ENCODE measurements around the gene CACNA2D1. TPM values are rescaled to one million over a fixed set of nuclear protein-coding genes. Genes with fewer than 3 reads are reported as not detected.

CACNA2D1 gene
- total RNA-seq, 4 donors from 2014 or later: 3.0 to 15.7 (median 8.6) TPM

DNA sequence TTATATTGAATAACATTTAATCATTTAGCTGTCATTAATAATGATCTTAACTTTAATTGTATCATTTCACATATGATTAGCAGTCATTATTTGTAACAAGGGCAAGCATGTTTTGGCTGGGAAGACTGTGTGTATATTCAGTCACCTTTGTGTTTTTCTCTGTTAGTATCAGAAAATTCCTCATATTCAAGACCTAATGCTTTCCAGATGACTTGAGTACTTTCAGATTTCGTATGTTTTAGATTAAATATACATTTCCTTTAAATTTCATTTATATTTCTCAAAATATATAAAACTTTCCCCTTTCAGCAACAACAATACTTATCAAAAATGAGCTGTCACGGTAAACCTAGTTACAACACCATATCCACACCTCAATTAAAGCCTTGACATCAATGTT, 6.3 kb upstream of the CACNA2D1 start:
- intact Hi-C loops (cut with DNase I; ENCODE audit: low total_unique reads): no loop called here
- no peak for DNase-seq (ENCODE audit: low spot score in 2 of 2)
- no peak for TF ChIP-seq POLR2A (IDR thresholded peaks at IDR 0.05)
- TF ChIP-seq, protein P1, sequence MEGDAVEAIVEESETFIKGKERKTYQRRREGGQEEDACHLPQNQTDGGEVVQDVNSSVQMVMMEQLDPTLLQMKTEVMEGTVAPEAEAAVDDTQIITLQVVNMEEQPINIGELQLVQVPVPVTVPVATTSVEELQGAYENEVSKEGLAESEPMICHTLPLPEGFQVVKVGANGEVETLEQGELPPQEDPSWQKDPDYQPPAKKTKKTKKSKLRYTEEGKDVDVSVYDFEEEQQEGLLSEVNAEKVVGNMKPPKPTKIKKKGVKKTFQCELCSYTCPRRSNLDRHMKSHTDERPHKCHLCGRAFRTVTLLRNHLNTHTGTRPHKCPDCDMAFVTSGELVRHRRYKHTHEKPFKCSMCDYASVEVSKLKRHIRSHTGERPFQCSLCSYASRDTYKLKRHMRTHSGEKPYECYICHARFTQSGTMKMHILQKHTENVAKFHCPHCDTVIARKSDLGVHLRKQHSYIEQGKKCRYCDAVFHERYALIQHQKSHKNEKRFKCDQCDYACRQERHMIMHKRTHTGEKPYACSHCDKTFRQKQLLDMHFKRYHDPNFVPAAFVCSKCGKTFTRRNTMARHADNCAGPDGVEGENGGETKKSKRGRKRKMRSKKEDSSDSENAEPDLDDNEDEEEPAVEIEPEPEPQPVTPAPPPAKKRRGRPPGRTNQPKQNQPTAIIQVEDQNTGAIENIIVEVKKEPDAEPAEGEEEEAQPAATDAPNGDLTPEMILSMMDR (IDR thresholded peaks at IDR 0.05): no peak
- WGBS, 2 donors: 45 to 90% methylated on average over 2 of the region's 2 CpGs
- H3K4me3 ChIP-seq (ENCODE audit: low read depth, poor library complexity, severe bottlenecking): no peak overlapping the region

DNA sequence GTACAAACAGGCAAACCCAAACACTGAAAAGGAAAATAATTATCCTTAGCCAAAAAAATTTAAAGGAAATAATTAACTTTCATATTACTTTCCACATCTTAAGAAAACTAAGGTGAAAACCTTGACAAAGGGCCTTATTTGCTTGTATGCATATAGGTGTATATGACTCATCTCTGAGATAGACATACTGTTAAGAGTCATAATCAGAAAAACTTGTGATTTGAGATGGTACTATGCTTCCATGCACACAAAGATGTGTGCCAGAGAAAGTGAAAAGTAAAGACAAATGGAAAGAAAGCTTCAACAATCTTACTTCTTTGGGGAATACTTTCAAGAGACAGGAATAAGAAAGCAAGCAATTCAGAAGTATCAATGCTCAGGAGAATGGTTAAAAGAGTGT, 3.3 kb upstream of the CACNA2D1 start:
- no peak for DNase-seq (ENCODE audit: low spot score in 2 of 2)
- TF ChIP-seq, protein P1 (IDR thresholded peaks at IDR 0.05): no peak
- no peak for TF ChIP-seq POLR2A (IDR thresholded peaks at IDR 0.05)
- H3K4me3 ChIP-seq (ENCODE audit: low read depth, poor library complexity, severe bottlenecking): no peak overlapping the region
- intact Hi-C loops (cut with DNase I; ENCODE audit: low total_unique reads): no loop called here

DNA sequence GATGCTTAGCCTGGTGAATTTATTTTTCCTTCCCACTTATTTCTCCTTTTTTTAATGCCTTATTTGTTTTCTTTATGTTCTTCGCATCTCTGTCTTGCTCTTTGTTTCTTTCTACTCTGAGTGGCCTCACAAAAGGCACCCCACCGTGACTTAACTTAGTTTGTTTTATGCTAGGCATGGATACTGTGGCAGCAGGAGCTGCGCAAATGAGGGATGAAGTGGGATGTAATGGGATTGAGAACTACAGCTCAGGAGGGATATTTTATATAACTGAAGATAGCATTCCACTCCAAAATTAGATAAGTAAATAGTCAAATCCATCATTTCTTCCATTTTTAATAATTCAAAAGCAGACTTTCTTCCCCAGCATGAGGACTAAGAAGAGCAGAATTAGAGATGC, 1.7 kb upstream of the CACNA2D1 start:
- intact Hi-C loops (cut with DNase I; ENCODE audit: low total_unique reads): no loop called here
- DNase-seq (ENCODE audit: low spot score in 2 of 2): no peak
- WGBS, 2 donors: 96 to 98% methylated on average over 3 of the region's 3 CpGs
- H3K4me3 ChIP-seq (ENCODE audit: low read depth, poor library complexity, severe bottlenecking): no peak overlapping the region
- TF ChIP-seq, protein P1 (IDR thresholded peaks at IDR 0.05): no peak
- TF ChIP-seq POLR2A (IDR thresholded peaks at IDR 0.05): no peak

- H3K4me3 ChIP-seq (ENCODE audit: low read depth, poor library complexity, severe bottlenecking): peak overlapping the region; percentile 86
- WGBS, 2 donors: 29 to 35% methylated on average over 19 to 22 of the region's 22 CpGs
- peak in 1 of 2 donors; percentile 17 for DNase-seq (ENCODE audit: low spot score in 2 of 2)
- intact Hi-C loops (cut with DNase I; ENCODE audit: low total_unique reads): no loop called here
- TF ChIP-seq, protein P1 (IDR thresholded peaks at IDR 0.05): no peak
- no peak for TF ChIP-seq POLR2A (IDR thresholded peaks at IDR 0.05)
These were observed 788 bp upstream of the CACNA2D1 start for GRCh38 chr7:82444220-82444909.

- intact Hi-C loops (cut with DNase I; ENCODE audit: low total_unique reads): no loop called here
- TF ChIP-seq, protein P1 (IDR thresholded peaks at IDR 0.05): no peak
- no peak for TF ChIP-seq POLR2A (IDR thresholded peaks at IDR 0.05)
- DNase-seq (ENCODE audit: low spot score in 2 of 2): peak; percentile 19 to 85
- WGBS, 2 donors: 4% methylated on average over 40 to 52 of the region's 64 CpGs
- H3K4me3 ChIP-seq (ENCODE audit: low read depth, poor library complexity, severe bottlenecking): peak overlapping the region; percentile 86
These were observed 486 bp downstream of the CACNA2D1 start for GRCh38 chr7:82443036-82443546.
